Tibial nerve (tissue), 4 donors: ENCODE data around the gene DEFB110. TPM values are rescaled to one million over a fixed set of nuclear protein-coding genes. Genes with fewer than 3 reads are reported as not detected.

Experiments
- DNase-seq, 2 donors: peaks; one replicate each; pipeline ENCODE4 v3.0.0-alpha.2; 2019; ENCODE audit warnings: low spot score in 2 of 2
- H3K27ac ChIP-seq, 4 donors: fragments of 200-600 bp; sonication (generic) in 3 of 4; one replicate each; pipeline ENCODE4 v1.5.1; 2017 to 2019; ENCODE audit warnings: mild to moderate bottlenecking in 1 of 4
- H3K27me3 ChIP-seq, 2 donors: fragments of 200-600 bp; sonication (generic) in 1 of 2; one replicate each; pipeline versions ENCODE4 v1.5.1 to v1.6.0; 2017 to 2019
- H3K36me3 ChIP-seq, 3 donors: fragments of 200-600 bp; sonication (generic); one replicate each; pipeline ENCODE4 v1.5.1; 2018 to 2019
- H3K4me1 ChIP-seq, 4 donors: fragments of 200-600 bp; sonication (generic) in 3 of 4; one replicate each; pipeline ENCODE4 v1.5.1; 2017 to 2019
- H3K4me3 ChIP-seq, 4 donors: fragments of 200-600 bp; sonication (generic) in 3 of 4; one replicate each; pipeline ENCODE4 v1.5.1; 2017 to 2019; ENCODE audit warnings: mild to moderate bottlenecking in 1 of 4, moderate library complexity in 1 of 4
- H3K9me3 ChIP-seq, 4 donors: fragments of 200-600 bp; sonication (generic) in 3 of 4; one replicate each; pipeline ENCODE4 v1.5.1; 2017 to 2019
- EP300 ChIP-seq, 2 donors: sonication (generic); formaldehyde crosslinking; IDR thresholded peaks; one replicate each; pipeline ENCODE4 v1.6.1; 2017; ENCODE audit warnings: antibody characterized with exemption in 2 of 2, mild to moderate bottlenecking in 1 of 2
- POLR2A ChIP-seq, 2 donors: fragments of 450-650 bp; IDR thresholded peaks; one replicate each; pipeline ENCODE4 v1.6.1; 2017; ENCODE audit warnings: antibody characterized with exemption in 2 of 2, mild to moderate bottlenecking in 2 of 2, moderate library complexity in 2 of 2
- WGBS, 2 donors: methylation state at CpG; one replicate each; pipeline ENCODE4 v1.1.5; 2018; 5-methylcytosine and 5-hydroxymethylcytosine counted together
- total RNA-seq, 4 donors: library from RNA; depleted of rRNA; stranded (reverse); fragments of >200 nt; gene quantifications; one replicate each; pipeline ENCODE4 v1.1.0, GENCODE V29; 2016
- TF ChIP-seq, protein P1 (sequence below), 5 experiments: fragments of 200-600 bp in 3 of 5; fragments of 450-650 bp in 2 of 5; sonication (generic) in 3 of 5; IDR thresholded peaks; one replicate each; pipeline ENCODE4 v1.5.1; 2016 to 2019; ENCODE audit warnings: antibody characterized with exemption in 5 of 5, mild to moderate bottlenecking in 3 of 5, moderate library complexity in 2 of 5

Gene DEFB110
- total RNA-seq, 4 donors from 2014 or later, result not detected

DNA sequence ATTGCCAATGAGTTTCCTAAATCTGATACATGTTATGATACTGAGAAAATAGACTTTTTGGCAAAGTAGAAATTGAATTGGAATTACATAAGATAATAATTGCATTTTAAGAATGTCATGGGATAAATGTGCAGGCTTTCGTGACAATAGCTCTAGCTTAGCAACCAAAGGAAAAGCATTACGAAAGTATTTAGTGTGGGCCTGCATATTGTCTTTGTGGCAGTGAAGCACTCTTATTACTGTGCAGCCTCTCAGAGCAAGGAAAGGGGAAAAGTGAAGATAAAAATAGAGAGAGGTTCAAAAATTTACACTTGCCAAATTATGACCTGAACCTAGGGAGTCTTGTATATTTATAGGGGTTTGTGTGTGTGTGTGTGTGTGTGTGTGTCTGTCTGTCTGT lies 39.7 kb downstream of the DEFB110 start:
- no peak overlapping the region for H3K4me3 ChIP-seq
- no peak for TF ChIP-seq EP300 (IDR thresholded peaks at IDR 0.05)
- no peak for TF ChIP-seq POLR2A (IDR thresholded peaks at IDR 0.05)
- no peaks in the 10 kb centered on the region for H3K9me3 ChIP-seq
- no peaks in the 10 kb centered on the region for H3K4me1 ChIP-seq
- H3K27me3 ChIP-seq, result no peaks in the 10 kb centered on the region
- no peak overlapping the region for H3K27ac ChIP-seq
- H3K36me3 ChIP-seq, result no peaks in the 10 kb centered on the region
- no peak for DNase-seq
- 85 to 88% methylated on average over 2 of the region's 2 CpGs for WGBS, 2 donors

DNA sequence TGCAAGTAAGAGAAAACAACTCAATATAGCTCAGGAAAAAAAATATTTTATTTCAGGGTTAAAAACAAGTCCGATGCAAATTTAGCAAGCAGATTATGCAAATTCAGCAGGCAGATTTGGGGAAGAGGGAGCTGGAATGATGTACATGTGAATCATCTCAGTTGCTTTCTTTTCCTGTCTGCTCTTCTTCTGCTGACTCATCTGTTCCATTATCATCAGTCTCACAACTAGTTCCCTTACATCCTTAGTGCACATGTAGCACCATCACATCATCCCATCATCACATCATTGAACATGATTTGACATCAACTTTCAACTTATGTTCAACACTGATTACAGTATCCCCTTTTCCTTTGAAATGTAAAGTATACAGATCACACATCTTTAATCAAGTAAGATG lies 40.9 kb downstream of the DEFB110 start:
- no peak for DNase-seq
- TF ChIP-seq POLR2A (IDR thresholded peaks at IDR 0.05) (no peak), EP300 (IDR thresholded peaks at IDR 0.05) (no peak)
- TF ChIP-seq, protein P1, sequence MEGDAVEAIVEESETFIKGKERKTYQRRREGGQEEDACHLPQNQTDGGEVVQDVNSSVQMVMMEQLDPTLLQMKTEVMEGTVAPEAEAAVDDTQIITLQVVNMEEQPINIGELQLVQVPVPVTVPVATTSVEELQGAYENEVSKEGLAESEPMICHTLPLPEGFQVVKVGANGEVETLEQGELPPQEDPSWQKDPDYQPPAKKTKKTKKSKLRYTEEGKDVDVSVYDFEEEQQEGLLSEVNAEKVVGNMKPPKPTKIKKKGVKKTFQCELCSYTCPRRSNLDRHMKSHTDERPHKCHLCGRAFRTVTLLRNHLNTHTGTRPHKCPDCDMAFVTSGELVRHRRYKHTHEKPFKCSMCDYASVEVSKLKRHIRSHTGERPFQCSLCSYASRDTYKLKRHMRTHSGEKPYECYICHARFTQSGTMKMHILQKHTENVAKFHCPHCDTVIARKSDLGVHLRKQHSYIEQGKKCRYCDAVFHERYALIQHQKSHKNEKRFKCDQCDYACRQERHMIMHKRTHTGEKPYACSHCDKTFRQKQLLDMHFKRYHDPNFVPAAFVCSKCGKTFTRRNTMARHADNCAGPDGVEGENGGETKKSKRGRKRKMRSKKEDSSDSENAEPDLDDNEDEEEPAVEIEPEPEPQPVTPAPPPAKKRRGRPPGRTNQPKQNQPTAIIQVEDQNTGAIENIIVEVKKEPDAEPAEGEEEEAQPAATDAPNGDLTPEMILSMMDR (IDR thresholded peaks at IDR 0.05), result no peak
- 77 to 81% methylated on average over 1 of the region's 1 CpG for WGBS, 2 donors
- Histone ChIP-seq H3K36me3 (no peaks in the 10 kb centered on the region), H3K4me1 (no peaks in the 10 kb centered on the region), H3K27me3 (no peaks in the 10 kb centered on the region), H3K9me3 (no peaks in the 10 kb centered on the region), H3K4me3 (no peak overlapping the region), H3K27ac (no peak overlapping the region)

DNA sequence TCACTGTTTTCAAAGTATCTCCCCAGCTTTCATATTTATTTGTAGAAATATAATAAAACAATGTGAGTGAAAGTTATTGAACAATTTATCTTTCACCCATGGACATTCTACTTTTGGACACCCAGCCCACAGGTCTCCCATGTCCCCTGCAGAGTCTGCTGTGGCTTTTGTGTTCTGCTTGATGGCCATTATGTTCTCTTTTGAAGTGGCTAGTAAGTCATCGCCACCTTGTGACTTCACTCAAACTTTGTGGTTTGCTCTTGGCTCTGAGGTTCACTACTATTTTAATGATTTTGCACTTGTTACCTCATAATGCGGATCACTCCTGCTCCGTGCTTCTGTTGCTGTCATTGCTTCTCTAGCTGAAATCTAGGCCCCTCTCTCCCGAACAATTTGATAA lies 42.2 kb downstream of the DEFB110 start:
- TF ChIP-seq, protein P1 (IDR thresholded peaks at IDR 0.05), result no peak
- TF ChIP-seq EP300 (IDR thresholded peaks at IDR 0.05), result no peak
- TF ChIP-seq POLR2A (IDR thresholded peaks at IDR 0.05), result no peak
- Histone ChIP-seq H3K4me3 (no peak overlapping the region), H3K4me1 (no peaks in the 10 kb centered on the region), H3K36me3 (no peaks in the 10 kb centered on the region), H3K27ac (no peak overlapping the region), H3K9me3 (no peaks in the 10 kb centered on the region), H3K27me3 (no peaks in the 10 kb centered on the region)
- 86 to 92% methylated on average over 4 of the region's 4 CpGs for WGBS, 2 donors
- no peak for DNase-seq

DNA sequence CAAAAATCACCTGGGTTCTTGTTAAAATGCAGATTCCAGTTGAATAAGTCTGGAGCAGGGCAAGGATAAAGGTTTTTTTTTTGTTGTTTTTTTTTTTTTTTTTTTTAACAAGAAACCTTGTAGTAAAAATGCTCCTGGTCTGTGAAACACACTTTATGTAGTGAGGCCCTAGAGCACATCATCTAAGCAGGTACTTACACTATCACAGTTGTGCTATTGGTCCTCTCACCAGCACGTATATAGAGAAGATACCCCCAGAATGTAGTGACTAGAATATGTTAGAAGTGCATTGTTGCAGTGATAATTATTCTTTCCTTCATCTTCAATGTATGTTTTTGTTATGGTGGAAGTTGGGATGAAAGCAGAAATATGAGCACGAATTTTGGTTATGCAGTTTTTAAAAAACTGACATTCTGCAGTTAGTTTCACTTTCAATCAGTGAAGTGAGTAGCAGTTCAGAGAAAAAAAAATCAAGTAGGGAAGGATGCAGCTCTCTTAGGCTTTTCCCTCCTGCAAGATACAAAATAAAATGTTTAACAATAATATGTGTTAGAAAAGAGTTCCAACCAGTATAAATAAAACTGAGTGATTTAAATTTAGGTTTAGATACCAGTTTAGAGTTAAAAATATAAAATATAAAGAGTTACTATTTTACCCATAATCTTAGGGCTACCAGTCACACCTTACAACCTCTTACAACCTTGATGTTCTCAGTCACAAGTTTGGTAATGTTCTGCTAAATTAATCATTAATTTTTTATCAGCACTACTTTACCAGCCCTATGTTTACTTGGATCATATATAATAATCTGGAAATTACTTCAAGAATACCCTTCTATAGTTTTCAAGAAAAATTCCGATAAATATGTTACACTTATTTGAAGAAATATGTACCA lies 43.2 kb downstream of the DEFB110 start:
- H3K9me3 ChIP-seq, result no peaks in the 10 kb centered on the region
- peak overlapping the region in 1 of 4 donors; percentile 20 for H3K4me3 ChIP-seq
- DNase-seq, result no peak
- WGBS, 2 donors, result 43 to 48% methylated on average over 3 of the region's 3 CpGs
- no peak overlapping the region for H3K27ac ChIP-seq
- H3K27me3 ChIP-seq, result no peaks in the 10 kb centered on the region
- TF ChIP-seq POLR2A (IDR thresholded peaks at IDR 0.05) (no peak), EP300 (IDR thresholded peaks at IDR 0.05) (no peak)
- TF ChIP-seq, protein P1 (IDR thresholded peaks at IDR 0.05), result no peak
- H3K36me3 ChIP-seq, result no peaks in the 10 kb centered on the region
- no peaks in the 10 kb centered on the region for H3K4me1 ChIP-seq

DNA sequence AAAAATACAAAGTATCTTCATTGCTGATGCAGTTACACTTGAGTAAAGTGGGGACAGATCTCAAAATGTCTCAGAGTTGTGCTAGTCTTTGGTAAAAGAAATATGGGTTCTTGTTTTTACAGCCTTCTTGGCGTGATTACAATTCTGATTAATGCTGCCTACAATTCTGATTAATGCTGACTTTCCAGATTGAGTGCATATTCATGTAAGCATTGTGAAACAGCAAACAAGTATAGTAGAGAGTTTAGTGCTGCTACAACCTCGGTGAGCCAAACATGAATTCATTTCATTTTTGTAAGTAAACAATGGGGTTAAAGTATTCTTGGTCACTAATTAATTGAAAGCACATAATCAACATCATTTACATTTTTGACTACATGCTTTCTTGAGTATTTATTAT lies 52.2 kb downstream of the DEFB110 start, which contains the start of gene DEFB113:
Gene DEFB113 (minus strand): TSS at position 21 of the 400 bp plus-strand sequence. CDS start 0 bp downstream, at position 21.
- WGBS, 2 donors, result 55 to 60% methylated on average over 2 of the region's 2 CpGs
- TF ChIP-seq EP300 (IDR thresholded peaks at IDR 0.05) (no peak), POLR2A (IDR thresholded peaks at IDR 0.05) (no peak)
- TF ChIP-seq, protein P1 (IDR thresholded peaks at IDR 0.05), result no peak

More for the DNA sequence above, 52.2 kb downstream of the DEFB110 start, which contains the start of gene DEFB113:
- no peaks in the 10 kb centered on the region for H3K4me1 ChIP-seq
- H3K36me3 ChIP-seq, result no peaks in the 10 kb centered on the region
- no peak within 1 kb of the TSS for H3K4me3 ChIP-seq
- no peak within 1 kb of the TSS for H3K27ac ChIP-seq
- no peak for DNase-seq
- H3K9me3 ChIP-seq, result no peaks in the 10 kb centered on the region
- no peaks in the 10 kb centered on the region for H3K27me3 ChIP-seq

Other genes with a start within 250 kb of the DEFB110 start
- not detected for gene PGK2, start 234.7 kb downstream of the DEFB110 start, total RNA-seq
- not detected for gene CRISP1, start 155.5 kb downstream of the DEFB110 start, total RNA-seq
- gene DEFB114, start 57.8 kb downstream of the DEFB110 start, total RNA-seq, result not detected
- gene DEFB113, start 52.4 kb downstream of the DEFB110 start, total RNA-seq, result not detected
- not detected for gene DEFB112, start 27.9 kb upstream of the DEFB110 start, total RNA-seq